GM12878 (cell line): ENCODE results near the gene TUFM. TPM values are rescaled to one million over a fixed set of nuclear protein-coding genes. Genes with fewer than 3 reads are reported as not detected.

Source experiments
- ATAC-seq: fragments of 200-7000 bp; cut with Tn5 transposase; 3 replicates; pipeline ENCODE4 v1.9.1; 2020; ENCODE audit warnings: mild to moderate bottlenecking, moderate library complexity
- BruUV-seq: library from RNA; stranded (reverse); fragments of 400-500 nt; replicated peaks from 2 replicates; lab custom pipeline; 2021; lab: Mats Ljungman, UMichigan
- CTCF ChIA-PET: fragments of 300-600 bp; sonication (Branson Sonifier 250); formaldehyde crosslinking; extraction: SDS; loops from one replicate; lab custom pipeline; 2021; ENCODE audit warnings: inconsistent platforms; lab: Yijun Ruan, JAX
- POLR2A ChIA-PET: fragments of 350-600 bp; formaldehyde crosslinking; extraction: SDS; loops from one replicate; lab custom pipeline; 2021; ENCODE audit warnings: inconsistent platforms; lab: Charles Lee
- RAD21 ChIA-PET: fragments of 300-600 bp; sonication (Branson Sonifier 250); formaldehyde crosslinking; loops from one replicate; lab custom pipeline; 2023; ENCODE audit warnings: antibody characterized with exemption; ENCODE audit not compliant: unreplicated experiment; lab: Charles Lee
- SMC1A ChIA-PET: fragments of 300-600 bp; sonication (Branson Sonifier 250); formaldehyde crosslinking; loops from one replicate; lab custom pipeline; 2023; ENCODE audit not compliant: unreplicated experiment, uncharacterized antibody; lab: Charles Lee
- DNase-seq: peaks from one replicate; pipeline ENCODE4 v3.0.0-alpha.2; 2011; ENCODE audit warnings: low read depth, low spot score
- FAIRE-seq: peaks from 3 replicates; lab custom pipeline; 2011; peaks lifted over from hg19 to GRCh38; lab: Jason Lieb, UNC
- H2AFZ ChIP-seq: 2 replicates; pipeline ENCODE4 v1.6.0; 2011; ENCODE audit warnings: low read depth, low read length, control low read depth; ENCODE audit not compliant: control insufficient read depth
- H3K27ac ChIP-seq: 2 replicates; pipeline ENCODE4 v1.5.1; 2011; ENCODE audit warnings: control low read depth; ENCODE audit not compliant: control insufficient read depth, insufficient read depth
- H3K27me3 ChIP-seq, 2 experiments: replicated peaks in 1 of 2; 2 replicates each; pipeline versions ENCODE4 v1.6.0 to v1.6.1; 2011; ENCODE audit warnings: low read length in 1 of 2; ENCODE audit not compliant: control insufficient read depth in 2 of 2, insufficient read depth in 2 of 2
- H3K36me3 ChIP-seq, 2 experiments: 2 replicates each; pipeline ENCODE4 v1.5.1; 2011; ENCODE audit warnings: low read length in 1 of 2; ENCODE audit not compliant: control insufficient read depth in 2 of 2, insufficient read depth in 2 of 2
- H3K4me1 ChIP-seq: 2 replicates; pipeline ENCODE4 v1.6.1; 2011; ENCODE audit warnings: mild to moderate bottlenecking, low read length, moderate library complexity, mixed read lengths; ENCODE audit not compliant: control insufficient read depth, insufficient read depth
- H3K4me2 ChIP-seq: 2 replicates; pipeline ENCODE4 v1.6.0; 2011; ENCODE audit warnings: control low read depth; ENCODE audit not compliant: control insufficient read depth, insufficient read depth
- H3K4me3 ChIP-seq: fragments of 200-600 bp; sonication (generic); 2 replicates; pipeline ENCODE4 v1.5.1; 2016
- H3K79me2 ChIP-seq: 2 replicates; pipeline ENCODE4 v1.6.0; 2011; ENCODE audit warnings: low read length; ENCODE audit not compliant: control insufficient read depth, insufficient read depth
- H3K9ac ChIP-seq: 2 replicates; pipeline ENCODE4 v1.8.0; 2011; ENCODE audit warnings: low read length, control low read depth, mixed read lengths; ENCODE audit not compliant: control insufficient read depth, insufficient read depth
- H3K9me3 ChIP-seq: replicated peaks from 3 replicates; pipeline ENCODE4 v1.5.1; 2011; ENCODE audit warnings: mild to moderate bottlenecking, low read length; ENCODE audit not compliant: control insufficient read depth, insufficient read depth
- H4K20me1 ChIP-seq: 2 replicates; pipeline ENCODE4 v1.6.0; 2011; ENCODE audit not compliant: control insufficient read depth, insufficient read depth
- ASH2L ChIP-seq: fragments of 300-600, 200-600 bp; sonication (generic); IDR thresholded peaks from 2 replicates; pipeline ENCODE4 v1.6.1; 2017; ENCODE audit warnings: low read depth, mild to moderate bottlenecking, borderline replicate concordance
- BHLHE40 ChIP-seq, 2 experiments: fragments of 450-650 bp in 1 of 2; IDR thresholded peaks; 2 replicates each; pipeline ENCODE4 v1.6.1; 2011 to 2017; ENCODE audit warnings: low read depth in 2 of 2, borderline replicate concordance in 1 of 2, improper control_type of control experiment in 1 of 2, low read length in 1 of 2, mild to moderate bottlenecking in 1 of 2
- GABPA ChIP-seq: IDR thresholded peaks from 2 replicates; pipeline ENCODE4 v1.6.1; 2014; ENCODE audit warnings: antibody characterized with exemption, low read depth, mild to moderate bottlenecking, inconsistent platforms
- LARP7 ChIP-seq: fragments of 450-650 bp; IDR thresholded peaks from 2 replicates; pipeline ENCODE4 v1.6.1; 2017; ENCODE audit warnings: mild to moderate bottlenecking
- NR2F1 ChIP-seq: fragments of 450-650 bp; conservative IDR thresholded peaks from 2 replicates; pipeline ENCODE4 v1.6.1; 2017; ENCODE audit warnings: mild to moderate bottlenecking
- PAX8 ChIP-seq: fragments of 450-650 bp; IDR thresholded peaks from 2 replicates; pipeline ENCODE4 v1.6.1; 2017; ENCODE audit warnings: mild to moderate bottlenecking, moderate library complexity
- RAD51 ChIP-seq: fragments of 450-650 bp; IDR thresholded peaks from 2 replicates; pipeline ENCODE4 v1.6.1; 2016; ENCODE audit warnings: moderate library complexity, mild to moderate bottlenecking, inconsistent platforms
- TAF1 ChIP-seq: IDR thresholded peaks from 2 replicates; pipeline ENCODE4 v1.6.1; 2011; ENCODE audit warnings: mild to moderate bottlenecking, low read depth, low read length, borderline replicate concordance
- WGBS: methylation state at CpG from one replicate; pipeline ENCODE4 v1.1.6; 2016; ENCODE audit warnings: low lambda C conversion rate; ENCODE audit not compliant: insufficient replicate concordance, insufficient coverage; ENCODE audit errors: missing lambda C conversion rate; 5-methylcytosine and 5-hydroxymethylcytosine counted together
- in situ Hi-C: fragments of 300-500 bp; cut with MboI; formaldehyde crosslinking; loops from 9 replicates; pipeline ENCODE4 v1.14.3; 2018; ENCODE audit warnings: mixed read lengths
- intact Hi-C: fragments of 100-400 bp; cut with micrococcal nuclease; formaldehyde crosslinking; loops from one replicate; pipeline ENCODE4 v1.14.2; 2022; ENCODE audit not compliant: unreplicated experiment
- polyA plus RNA-seq, 11 experiments: library from polyadenylated mRNA; depleted of rRNA in 4 of 11; unstranded in 6 of 11; stranded (reverse) in 5 of 11; fragments of >200 nt; fragmentation: Nextera tagmentation in 4 of 11; fragmentation: Illumina TruSeq in 1 of 11; extraction: Ambion mirVana in 4 of 11; extraction: Trizol in 1 of 11; gene quantifications; 1 replicate in 1 of 11; 2 replicates in 10 of 11; pipeline versions ENCODE4 v1.2.1 to v1.2.3, GENCODE V29; 2011 to 2016; ENCODE audit warnings: inconsistent platforms in 2 of 11, missing spikeins in 2 of 11, low read depth in 1 of 11
- total RNA-seq, 4 experiments: library from RNA; depleted of rRNA in 3 of 4; stranded (reverse); fragments of >200 nt in 3 of 4; fragmentation: Illumina TruSeq in 1 of 4; extraction: Trizol in 1 of 4; gene quantifications; 2 replicates each; pipeline versions ENCODE4 v1.2.1 to v1.2.3, GENCODE V29; 2013 to 2021
- TF ChIP-seq, protein P1 (sequence below): fragments of 450-650 bp; formaldehyde crosslinking; IDR thresholded peaks from 2 replicates; pipeline ENCODE4 v1.4.0; 2022; ENCODE audit warnings: mild to moderate bottlenecking, moderate library complexity

TUFM gene
- total and polyA plus RNA-seq, 10 of the 15 experiments (the other 5 are each of a cell fraction or from before 2014, with no cell fraction given): 23.4 to 354 (median 182) TPM

DNA sequence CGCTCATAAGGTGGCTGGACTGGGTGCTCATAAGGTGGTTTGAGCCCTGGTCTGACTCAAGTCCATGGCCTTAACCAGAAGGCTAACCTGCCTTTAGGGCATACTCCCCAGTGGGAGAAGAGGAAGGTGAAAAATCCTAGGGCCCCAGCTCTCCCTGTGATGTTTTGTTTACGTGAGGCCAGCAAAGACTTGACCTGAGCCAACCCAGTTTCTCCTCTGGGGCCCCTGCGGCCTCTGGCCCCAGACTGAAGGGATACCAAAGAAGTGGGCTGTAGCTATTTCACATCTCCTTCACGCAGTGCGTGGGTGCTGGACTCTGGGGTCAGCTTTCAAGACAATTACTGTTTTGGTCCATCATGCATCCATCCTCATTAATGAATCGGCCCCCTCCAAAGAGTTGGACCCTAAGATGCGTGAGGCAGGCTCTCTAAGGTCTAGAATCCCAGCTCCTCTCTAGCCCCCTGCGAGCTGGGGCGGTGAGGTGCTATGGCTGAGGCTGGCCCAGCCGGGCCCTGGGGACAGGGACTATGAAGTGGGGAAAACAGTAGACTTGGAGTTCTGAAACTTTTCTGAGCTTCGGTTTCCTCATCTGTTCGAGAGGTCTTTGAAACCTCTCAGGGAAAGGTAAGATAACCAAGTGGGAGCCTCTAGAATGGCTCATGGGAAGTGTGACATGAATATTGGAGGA, 19.0 kb upstream of the TUFM start (continued):
- TF ChIP-seq BHLHE40 (IDR thresholded peaks at IDR 0.05; ENCODE audit: borderline replicate concordance in 1 of 2, low read depth in 2 of 2, low read length in 1 of 2) (no peak), RAD51 (no peak), NR2F1 (no peak)

DNA sequence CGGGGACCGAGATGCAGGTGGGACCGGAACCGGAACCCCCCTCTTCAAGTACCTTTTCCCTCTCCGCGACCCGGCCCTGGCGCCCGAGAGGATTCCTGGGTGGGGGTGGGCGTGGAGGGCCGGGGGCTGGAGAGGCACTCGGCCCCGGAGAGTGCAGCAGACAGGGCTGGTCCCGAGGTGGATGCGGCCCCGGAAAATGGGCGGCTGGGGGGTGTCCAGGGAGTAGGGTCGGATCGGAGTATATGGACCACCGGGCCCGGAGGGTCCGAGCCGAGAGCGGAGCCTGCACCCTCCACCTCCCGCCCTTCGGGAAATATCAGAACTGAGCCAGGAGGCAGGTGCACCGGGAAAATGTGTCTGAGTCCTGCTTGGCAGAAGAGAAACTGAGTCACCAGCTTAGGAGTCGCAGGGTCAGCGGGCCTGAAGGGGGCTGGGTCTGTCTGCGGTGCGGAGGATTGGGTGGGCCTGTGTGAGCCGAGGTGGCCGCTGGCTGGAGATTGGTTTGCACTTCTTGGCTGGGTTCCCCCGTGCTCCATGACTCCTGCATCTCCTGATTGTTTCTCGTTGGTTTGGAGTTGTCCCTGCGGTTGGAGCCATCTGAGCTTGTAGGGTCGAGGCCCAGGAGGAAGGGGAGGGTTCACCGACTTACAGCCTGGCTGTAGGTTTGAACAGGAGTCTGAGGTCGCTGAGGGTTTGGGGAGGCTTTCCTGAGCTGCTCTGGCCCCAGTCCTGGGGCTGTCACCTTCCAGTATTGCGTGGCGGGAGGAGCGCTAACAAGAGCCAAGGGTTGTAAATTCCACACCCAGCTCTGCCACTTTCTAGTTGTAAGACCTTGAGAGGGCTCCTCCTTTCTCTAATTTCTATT, 18.0 kb upstream of the TUFM start:
- FAIRE-seq (peak; percentile 23), ATAC-seq (peak; percentile 19), DNase-seq (no peak)
- ChIA-PET CTCF (interaction anchor here (0.8 to 3.2 kb wide), 8 partner anchors 10 to 87 kb away, joined by 3 to 21 read pairs (median 6); partner anchors contain the start of genes CD19, NFATC2IP and TUFM), POLR2A (interaction anchor here (0.5 to 4.0 kb wide), 5 partner anchors 10 to 60 kb away, joined by 3 to 43 read pairs (median 4); partner anchors contain the start of genes ATXN2L, RABEP2 and TUFM), RAD21 (interaction anchor here (1.1 to 3.8 kb wide), 7 partner anchors 9 to 81 kb away, joined by 3 to 25 read pairs (median 6); partner anchors contain the start of gene TUFM), SMC1A (interaction anchor here (1.0 to 5.3 kb wide), 8 partner anchors 14 to 83 kb away, joined by 3 to 32 read pairs (median 4); partner anchors contain the start of genes CD19 and TUFM)
- Histone ChIP-seq H4K20me1 (no peaks in the 10 kb centered on the region), H3K79me2 (peaks cover 33% of the 10 kb centered on the region), H3K4me1 (peaks cover 10% of the 10 kb centered on the region), H2AFZ (peak overlapping the region; percentile 99), H3K9me3 (no peaks in the 10 kb centered on the region), H3K36me3 (peaks cover 7% of the 10 kb centered on the region in 2 experiments), H3K27ac (peak overlapping the region; percentile 99), H3K4me2 (peak overlapping the region; percentile 95), H3K4me3 (peak overlapping the region; percentile 78), H3K9ac (peak overlapping the region; percentile 99), H3K27me3 (no peaks in the 10 kb centered on the region)
- WGBS: 14% methylated on average over 34 of the region's 42 CpGs
- intact Hi-C loops (loop anchor here (2.0 kb wide), 1 partner anchor 17 kb away; the partner anchor contains the start of gene TUFM), in situ Hi-C loops (no loop called here)
- no TSS peak for BruUV-seq
- no peak for TF ChIP-seq TAF1
- TF ChIP-seq, protein P1, sequence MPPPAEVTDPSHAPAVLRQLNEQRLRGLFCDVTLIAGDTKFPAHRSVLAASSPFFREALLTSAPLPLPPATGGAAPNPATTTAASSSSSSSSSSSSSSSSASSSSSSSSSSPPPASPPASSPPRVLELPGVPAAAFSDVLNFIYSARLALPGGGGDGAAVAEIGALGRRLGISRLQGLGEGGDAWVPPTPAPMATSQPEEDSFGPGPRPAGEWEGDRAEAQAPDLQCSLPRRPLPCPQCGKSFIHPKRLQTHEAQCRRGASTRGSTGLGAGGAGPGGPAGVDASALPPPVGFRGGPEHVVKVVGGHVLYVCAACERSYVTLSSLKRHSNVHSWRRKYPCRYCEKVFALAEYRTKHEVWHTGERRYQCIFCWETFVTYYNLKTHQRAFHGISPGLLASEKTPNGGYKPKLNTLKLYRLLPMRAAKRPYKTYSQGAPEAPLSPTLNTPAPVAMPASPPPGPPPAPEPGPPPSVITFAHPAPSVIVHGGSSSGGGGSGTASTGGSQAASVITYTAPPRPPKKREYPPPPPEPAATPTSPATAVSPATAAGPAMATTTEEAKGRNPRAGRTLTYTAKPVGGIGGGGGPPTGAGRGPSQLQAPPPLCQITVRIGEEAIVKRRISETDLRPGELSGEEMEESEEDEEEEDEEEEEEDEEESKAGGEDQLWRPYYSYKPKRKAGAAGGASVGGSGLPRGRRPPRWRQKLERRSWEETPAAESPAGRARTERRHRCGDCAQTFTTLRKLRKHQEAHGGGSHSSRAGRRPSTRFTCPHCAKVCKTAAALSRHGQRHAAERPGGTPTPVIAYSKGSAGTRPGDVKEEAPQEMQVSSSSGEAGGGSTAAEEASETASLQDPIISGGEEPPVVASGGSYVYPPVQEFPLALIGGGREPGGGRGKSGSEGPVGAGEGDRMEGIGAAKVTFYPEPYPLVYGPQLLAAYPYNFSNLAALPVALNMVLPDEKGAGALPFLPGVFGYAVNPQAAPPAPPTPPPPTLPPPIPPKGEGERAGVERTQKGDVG (CRISPR knock-in tag): no peak
- TF ChIP-seq ASH2L: peak; percentile 9; the same call in 1 of the 2 replicates
- no peak for TF ChIP-seq PAX8
- peak; percentile 88 for TF ChIP-seq GABPA
- 0 out of 2 replicates have a peak, but pooled peaks have one; percentile 4 for TF ChIP-seq LARP7
